NT2/D1 (cell line): ENCODE measurements around the gene SLC6A19.
"Not testable (repeated sequence)": the region's sequence is repeated elsewhere in the genome, so short reads cannot be mapped to it uniquely, and the experiment has no call there.

Source experiments
- SUZ12 ChIP-seq: IDR thresholded peaks from 2 replicates; pipeline ENCODE4 v1.6.1; 2011; ENCODE audit not compliant: insufficient read length, insufficient read depth; ENCODE audit errors: extremely low read depth
- YY1 ChIP-seq: IDR thresholded peaks from 2 replicates; pipeline ENCODE4 v1.6.1; 2011; ENCODE audit not compliant: insufficient read length, insufficient read depth
- ZNF274 ChIP-seq: IDR thresholded peaks from 2 replicates; pipeline ENCODE4 v1.6.1; 2011; ENCODE audit warnings: mild to moderate bottlenecking, low read depth, low read length

- TF ChIP-seq ZNF274, SUZ12, YY1: not testable (repeated sequence)
Observed at GRCh38 chr5:1229023-1229422, 27.6 kb downstream of the SLC6A19 start.
